HUDEP-2 (cell line): Measurements from ENCODE around the gene GZMA.
"Not testable (repeated sequence)": the region's sequence is repeated elsewhere in the genome, so short reads cannot be mapped to it uniquely, and the experiment has no call there.

Source experiments
- DNase-seq, 76 experiments: peaks; one replicate each; lab custom pipeline; 2025; ENCODE audit not compliant: unreplicated experiment in 76 of 76; lab: John Stamatoyannopoulos, UW

Gene GZMA

GRCh38 chr5:55105976-55106375 is 3.5 kb downstream of the GZMA start:
- DNase-seq, result not testable (repeated sequence)

GRCh38 chr5:55108661-55109060 is 6.2 kb downstream of the GZMA start:
- no peak for DNase-seq

GRCh38 chr5:55110217-55110616 is 7.8 kb downstream of the GZMA start:
- DNase-seq, result no peak

DNA sequence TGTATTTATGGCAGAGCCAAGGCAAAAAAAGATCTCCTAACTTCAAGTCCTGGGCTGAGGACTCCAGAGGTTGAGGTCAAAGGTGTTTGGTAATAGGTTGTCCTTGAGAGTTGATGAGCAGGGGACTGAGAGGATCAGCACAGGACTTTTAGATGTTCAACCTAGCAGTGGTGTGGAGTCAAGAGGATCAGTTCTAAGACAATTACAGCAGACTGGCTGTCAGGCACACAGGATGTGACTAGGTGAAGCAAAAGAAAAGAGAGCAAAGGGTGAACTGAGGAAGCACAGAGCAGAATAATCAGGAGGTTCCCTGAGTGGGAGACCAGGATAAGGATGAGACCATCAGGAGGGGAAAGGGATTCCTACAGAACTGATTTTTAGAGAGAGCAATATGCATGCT is 10.9 kb downstream of the GZMA start:
- no peak for DNase-seq

DNA sequence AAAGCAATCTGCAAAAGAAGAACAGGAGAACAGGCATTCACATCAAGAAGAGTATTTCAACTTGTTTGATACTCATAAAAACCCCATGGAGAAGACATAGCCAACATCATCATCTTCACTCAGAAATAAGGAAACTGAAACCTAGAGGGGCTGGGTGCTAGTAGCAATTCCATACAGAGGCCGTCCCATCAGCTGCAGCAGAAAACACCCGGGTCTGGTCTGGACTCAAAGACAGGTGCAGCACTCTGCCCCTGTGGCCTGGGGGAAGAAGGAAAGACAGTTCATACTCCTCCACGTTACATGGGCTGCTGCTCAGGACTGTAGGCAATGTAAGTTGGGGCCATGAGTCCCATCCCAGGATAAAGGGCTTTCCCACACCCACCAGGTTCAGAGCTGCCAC is 11.6 kb downstream of the GZMA start:
- no peak for DNase-seq

DNA sequence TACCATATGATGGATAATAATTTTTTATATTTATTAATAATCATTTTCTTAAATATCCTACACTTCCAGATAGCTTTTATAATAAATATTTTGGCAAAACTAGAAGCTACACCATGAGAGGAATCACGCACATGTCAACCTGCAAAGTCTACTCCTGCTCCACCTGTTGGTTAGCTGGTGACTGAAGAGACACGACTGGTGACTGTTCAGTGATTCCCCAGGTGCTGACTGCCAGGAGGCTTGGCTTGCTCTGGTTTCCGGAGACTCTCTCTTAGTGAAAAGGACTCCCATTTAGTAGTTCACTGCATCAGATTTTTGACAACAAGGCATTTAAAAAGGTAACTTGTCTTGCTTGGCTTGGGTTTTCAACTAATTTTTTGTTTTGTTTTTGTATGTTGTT is 20.9 kb downstream of the GZMA start:
- DNase-seq, result no peak

GRCh38 chr5:55134053-55134722 is 31.7 kb downstream of the GZMA start:
- DNase-seq, result no peak

GRCh38 chr5:55136521-55136920 is 34.1 kb downstream of the GZMA start:
- no peak for DNase-seq

DNA sequence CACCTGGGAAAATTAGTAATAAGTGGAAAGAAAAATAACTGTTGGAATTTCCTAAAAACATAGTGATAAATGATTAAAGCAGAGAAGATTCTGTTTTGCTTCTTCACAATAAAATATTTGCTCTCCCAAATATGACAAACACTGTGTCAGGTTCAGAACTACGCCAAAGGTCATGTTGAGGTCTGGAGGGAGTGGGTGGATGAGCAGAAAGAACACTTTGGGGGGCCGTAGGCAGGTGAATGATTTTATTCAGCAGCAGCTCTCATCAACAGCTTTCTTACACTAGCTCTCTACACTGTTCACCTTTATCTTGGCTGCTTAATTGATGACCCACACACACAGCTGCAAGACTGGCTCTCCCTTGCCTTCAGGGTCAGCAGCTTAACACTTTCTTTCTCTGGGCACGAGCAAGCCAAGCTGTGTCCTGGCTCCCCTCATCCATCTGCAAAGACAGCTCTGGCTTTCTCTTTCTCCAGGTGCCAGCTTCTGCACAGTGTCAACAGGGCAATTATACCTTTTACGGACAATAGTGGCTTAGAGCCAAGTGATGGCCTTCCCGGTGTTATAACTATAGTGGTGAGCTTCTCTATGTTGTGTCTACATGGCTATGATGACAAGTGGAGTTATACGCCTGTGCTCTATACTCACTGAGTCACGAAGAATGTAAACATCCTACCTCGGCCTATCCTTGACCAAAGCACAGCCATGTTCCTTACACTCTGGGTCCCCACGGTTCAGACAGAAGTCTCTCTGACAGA is 38.6 kb downstream of the GZMA start:
- DNase-seq, result no peak

DNA sequence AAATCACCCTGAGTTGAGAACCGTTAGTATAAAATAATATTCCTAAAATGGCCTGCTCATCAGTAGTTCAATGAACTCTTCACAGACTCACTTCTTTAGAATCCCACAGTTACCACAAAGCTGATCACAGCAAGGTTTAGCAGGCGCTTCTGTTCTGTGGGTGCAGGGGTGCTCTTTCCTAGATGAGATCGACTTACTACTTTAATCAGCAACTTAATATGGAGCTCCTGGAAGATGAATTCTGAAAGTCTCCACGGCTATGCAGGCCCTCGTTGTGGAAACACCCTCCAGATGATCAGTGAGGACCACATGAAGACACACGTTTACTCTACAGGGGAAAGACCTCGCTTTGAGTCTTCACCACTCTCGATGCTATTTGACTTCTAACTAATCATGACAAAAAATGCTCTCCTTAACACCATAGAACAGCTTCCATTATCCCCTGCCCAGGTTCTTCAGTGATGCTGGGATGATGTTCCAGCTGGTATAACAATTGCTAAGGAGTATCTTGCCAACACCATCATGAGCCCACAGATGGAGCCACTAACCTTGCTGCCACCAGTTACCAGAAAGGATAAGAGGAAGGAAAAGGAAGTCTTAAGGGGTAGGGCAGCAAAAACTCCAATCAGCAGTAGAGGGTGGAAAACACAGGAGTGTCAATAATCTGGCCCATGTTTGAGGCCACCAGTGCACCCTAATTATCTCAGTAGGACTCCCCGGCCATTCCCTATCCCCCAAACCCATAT is 39.7 kb downstream of the GZMA start:
- DNase-seq, result no peak

DNA sequence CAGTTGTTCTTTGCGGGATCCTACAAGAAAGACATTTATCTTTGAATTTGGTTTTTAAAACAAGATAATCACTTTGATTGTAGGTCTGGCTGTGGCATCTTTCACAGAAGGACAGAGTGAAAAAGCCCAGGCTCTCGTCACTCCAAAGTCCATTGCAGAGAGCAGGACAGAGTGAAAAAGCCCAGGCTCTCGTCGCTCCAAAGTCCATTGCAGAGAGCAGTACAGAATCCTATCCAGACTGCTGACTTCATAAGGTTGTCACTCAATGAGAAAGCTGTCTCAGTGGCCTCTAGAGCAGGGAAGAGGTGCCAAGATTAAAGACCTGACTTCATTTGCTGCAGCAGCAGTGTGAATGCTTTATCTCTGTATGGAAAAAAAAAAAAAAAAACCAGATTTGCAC is 41.2 kb downstream of the GZMA start:
- no peak for DNase-seq

GRCh38 chr5:55146080-55146479 is 43.6 kb downstream of the GZMA start:
- DNase-seq, result no peak

GRCh38 chr5:55146543-55147151 is 44.2 kb downstream of the GZMA start:
- peak in 66 of 76 experiments; percentile 3 to 77 (median 48) for DNase-seq

DNA sequence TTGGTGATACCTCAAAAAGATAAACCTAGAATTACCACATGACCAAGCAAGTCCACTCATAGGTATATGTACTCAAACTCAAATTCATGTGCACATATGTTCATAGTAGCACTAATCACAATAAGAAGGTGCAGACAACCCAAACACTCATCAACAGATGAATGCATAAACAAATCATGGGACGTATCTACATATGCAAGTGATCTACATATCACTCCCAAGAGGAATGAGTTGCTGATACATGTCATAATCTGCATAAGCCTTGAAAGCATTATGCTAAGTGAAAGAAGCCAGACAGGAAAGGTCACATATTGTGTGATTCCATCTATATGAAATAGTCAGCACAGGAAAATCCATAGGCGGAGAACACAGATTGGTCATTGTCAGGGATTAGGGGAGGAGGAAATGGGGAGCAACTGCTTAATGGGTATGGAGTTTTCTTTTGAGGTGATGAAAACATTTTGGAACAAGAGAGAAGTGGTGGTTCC is 46.9 kb downstream of the GZMA start:
- DNase-seq, result no peak

- no peak for DNase-seq
Measured at GRCh38 chr5:55151923-55152842, 49.7 kb downstream of the GZMA start.

DNA sequence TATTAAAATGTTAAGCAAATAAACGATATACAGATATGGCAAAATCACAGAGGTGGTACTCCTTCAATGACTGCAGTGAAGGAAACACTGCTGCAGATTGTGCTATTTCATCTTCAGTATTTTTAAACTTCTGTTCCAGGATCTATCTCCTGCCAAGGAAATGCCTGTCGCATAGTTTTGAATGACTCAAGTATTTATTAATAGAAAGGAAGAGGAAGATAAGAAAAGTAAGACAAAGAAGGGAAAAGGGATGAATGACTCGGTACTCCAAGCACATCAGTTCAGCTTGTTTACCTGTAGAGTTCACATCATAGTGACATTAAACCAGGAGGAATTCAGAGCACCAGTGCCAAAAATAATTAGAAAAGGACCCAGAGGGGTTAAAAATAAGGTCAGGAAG is 52.4 kb downstream of the GZMA start:
- no peak for DNase-seq
